Skin epidermis (tissue), 12 donors: ENCODE results near the gene LPIN1.
"Not testable (repeated sequence)": the region's sequence is repeated elsewhere in the genome, so short reads cannot be mapped to it uniquely, and the experiment has no call there.

Source experiments
- H3K27ac ChIP-seq, 21 experiments: fragments of 200-600 bp; sonication (generic) in 11 of 21; one replicate each; pipeline ENCODE4 v1.5.0; 2020; ENCODE audit warnings: mild to moderate bottlenecking in 3 of 21, inconsistent platforms in 2 of 21, moderate library complexity in 2 of 21
- H3K4me3 ChIP-seq, 7 experiments: fragments of 200-600 bp; sonication (generic) in 2 of 7; one replicate each; pipeline ENCODE4 v1.5.0; 2020; ENCODE audit warnings: inconsistent platforms in 2 of 7, mild to moderate bottlenecking in 2 of 7, moderate library complexity in 1 of 7

The LPIN1 gene

DNA sequence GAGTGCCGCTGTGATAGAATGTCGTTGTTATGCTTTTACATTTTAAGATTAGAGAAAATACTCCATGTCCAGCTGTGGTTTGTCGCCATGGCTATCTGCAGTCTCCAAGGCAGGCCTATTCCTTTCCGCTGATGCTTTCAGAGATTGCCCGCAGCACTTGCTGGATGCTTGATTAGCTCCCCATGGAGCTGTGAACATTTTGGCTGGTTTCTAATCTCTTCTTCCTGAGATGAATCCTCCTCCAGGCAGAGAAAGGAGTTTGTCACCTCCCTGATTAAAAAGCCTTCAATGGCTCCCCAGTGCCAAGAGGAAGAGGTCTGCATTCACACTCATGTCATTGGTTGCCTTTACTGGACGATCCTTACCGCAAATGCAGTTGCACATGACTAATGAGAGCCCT is 32.6 kb upstream of the LPIN1 start:
- no peak overlapping the region for H3K4me3 ChIP-seq
- H3K27ac ChIP-seq, result no peak overlapping the region

DNA sequence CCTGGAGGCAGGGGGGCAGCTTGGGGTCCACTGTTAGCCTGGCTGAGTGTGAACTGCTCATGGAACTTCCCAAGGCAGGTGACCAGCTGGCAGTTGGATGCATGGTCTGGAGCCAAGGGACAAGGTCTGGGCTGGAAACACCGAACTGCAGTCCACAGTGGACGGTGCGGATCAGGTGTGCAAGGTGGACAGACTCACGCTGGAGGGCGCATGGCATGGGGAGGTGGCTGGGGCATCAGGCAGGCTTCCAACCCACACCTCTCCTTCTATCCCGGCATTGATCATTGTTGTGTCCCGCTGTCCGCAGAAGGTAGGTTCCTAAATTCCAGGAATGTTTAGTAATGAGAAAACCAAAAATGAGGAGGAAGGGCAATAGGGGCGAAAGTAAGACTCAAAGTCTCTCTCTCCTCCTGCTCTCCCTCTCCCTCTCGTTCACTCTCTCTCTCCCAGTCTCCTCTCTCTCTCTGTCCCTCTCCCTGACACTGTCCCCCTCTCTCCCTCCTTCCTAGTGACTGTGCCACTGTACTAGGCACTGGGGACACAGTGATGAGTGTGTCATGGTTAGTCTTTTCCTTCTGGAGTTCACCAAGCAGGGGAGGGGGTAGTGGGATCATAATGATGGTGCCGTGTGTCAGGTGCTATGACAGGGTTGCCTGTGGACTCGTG is 30.3 kb upstream of the LPIN1 start:
- Histone ChIP-seq H3K27ac (no peak overlapping the region), H3K4me3 (no peak overlapping the region)

DNA sequence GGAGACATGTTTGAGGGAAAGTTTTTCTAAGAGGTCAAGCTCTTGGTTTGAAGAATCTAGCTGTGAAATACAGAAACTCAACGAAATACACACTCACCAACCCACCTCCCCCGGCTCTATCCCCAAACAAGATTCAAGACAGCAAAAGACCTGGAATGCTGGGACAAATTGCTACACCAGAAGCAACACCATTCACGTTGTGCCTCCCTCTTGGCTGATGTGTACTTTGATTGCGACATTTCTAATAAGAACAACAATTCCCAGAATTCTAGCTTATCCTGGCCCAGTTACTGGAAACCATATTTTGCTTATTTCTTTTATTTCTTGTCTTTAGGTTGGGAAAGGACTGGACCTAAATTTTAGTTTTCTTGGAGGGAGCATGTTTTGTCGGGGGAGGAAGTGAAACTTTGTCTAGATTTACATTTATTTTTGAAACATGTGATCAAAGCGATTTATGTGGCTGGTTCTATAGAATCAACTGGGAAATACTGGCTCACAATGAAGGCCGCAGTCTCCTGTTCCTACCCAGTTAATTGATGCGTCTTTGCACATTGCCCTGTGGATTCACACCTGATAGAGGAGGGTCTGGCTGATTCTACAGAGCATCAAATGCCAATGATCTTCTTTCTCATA is 29.6 kb upstream of the LPIN1 start:
- H3K27ac ChIP-seq, result peak overlapping the region in 2 of 21 experiments; percentile 15 to 58
- no peak overlapping the region for H3K4me3 ChIP-seq

DNA sequence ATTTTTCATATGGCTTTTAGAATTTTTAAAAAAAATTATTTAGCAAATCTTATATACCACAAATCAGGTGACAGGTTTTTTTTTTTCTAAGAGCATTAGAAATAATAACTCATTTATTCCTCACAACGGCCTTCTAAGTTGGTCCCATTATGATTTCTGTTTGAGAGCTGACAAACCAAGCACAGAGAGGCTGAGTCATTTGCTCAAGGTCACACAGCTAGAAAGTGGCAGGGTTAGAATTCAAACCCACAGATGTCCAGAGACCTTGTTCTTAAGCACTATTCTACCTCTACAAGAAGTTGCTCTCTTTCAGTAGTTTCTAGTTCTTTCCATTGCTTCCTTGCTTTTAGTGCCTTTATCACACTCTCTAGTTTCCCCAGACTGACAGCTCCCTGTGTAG is 28.8 kb upstream of the LPIN1 start:
- H3K4me3 ChIP-seq, result no peak overlapping the region
- H3K27ac ChIP-seq, result no peak overlapping the region

DNA sequence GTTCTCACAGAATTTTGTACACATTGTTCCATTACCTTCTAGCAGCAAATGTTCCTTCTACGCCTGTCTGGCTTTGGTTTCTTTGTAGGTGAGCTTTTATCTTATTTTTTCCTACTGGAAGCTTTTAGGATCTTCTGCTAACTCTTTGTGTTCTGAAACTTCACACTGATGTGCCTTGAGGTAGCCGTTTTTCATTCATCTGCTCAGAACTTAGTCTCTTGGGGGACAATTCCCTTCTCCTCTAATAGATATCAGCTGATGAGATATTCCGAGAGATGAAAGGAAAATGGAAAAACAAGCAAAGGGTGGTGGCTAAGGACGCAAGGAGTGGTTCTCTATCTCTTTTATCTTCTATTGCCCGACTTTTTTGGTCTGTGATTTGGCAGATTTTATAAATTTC is 27.8 kb upstream of the LPIN1 start:
- Histone ChIP-seq H3K27ac (no peak overlapping the region), H3K4me3 (no peak overlapping the region)

DNA sequence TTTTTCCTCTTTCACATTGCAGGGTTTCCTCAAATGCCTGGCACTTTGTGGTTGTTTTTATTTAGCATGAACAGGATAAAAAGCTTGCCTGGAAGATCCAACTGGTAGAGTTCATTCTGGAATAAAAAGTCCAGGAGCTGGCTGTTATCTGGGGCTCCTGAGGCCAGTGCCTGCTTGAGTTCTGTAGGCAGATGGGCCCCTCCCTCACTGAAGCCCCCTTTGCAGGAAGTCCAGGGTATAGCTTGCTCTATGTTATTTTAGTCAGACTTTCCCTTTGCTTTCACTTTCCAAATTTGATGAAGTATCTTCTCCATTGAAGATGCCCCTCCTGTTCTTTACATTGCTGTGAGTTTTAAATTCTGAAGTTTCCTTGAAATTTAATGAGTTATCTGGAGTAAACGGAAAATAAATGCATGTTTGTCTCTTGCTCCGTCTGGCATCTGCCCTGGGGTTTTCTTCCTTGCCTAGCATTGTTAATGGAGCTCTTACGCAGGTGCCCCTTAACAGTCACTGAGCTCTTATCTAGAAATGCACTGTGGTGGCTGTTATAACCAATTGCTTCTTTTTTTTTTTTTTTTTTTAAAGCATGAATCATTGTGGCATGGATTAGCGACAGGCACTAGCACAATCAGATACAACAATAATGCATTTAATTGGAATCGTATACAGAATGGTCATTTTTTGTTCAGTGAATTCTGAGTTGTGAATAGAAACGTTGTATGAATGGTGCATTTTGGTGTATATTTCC is 27.0 kb upstream of the LPIN1 start:
- Histone ChIP-seq H3K4me3 (no peak overlapping the region), H3K27ac (no peak overlapping the region)

DNA sequence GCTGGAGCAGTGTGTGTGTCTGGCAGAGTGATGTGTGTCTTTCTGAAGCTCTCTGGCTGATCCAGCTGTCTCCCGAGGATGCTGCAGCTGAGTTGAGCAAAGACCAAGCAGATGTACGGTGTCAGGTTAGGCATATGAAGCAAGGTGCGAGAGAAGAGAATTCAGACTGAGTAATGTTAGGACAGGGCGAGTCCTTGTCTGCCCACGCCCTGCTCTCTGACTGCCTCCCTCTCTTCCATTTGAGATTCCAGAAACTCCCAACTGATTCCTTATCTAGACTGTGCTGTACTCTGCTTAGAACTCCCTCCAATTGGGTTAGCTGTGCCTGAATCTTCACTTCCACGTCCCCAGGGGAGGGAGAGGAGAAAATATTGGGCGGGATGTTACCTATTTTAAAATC is 25.7 kb upstream of the LPIN1 start:
- no peak overlapping the region for H3K27ac ChIP-seq
- no peak overlapping the region for H3K4me3 ChIP-seq

DNA sequence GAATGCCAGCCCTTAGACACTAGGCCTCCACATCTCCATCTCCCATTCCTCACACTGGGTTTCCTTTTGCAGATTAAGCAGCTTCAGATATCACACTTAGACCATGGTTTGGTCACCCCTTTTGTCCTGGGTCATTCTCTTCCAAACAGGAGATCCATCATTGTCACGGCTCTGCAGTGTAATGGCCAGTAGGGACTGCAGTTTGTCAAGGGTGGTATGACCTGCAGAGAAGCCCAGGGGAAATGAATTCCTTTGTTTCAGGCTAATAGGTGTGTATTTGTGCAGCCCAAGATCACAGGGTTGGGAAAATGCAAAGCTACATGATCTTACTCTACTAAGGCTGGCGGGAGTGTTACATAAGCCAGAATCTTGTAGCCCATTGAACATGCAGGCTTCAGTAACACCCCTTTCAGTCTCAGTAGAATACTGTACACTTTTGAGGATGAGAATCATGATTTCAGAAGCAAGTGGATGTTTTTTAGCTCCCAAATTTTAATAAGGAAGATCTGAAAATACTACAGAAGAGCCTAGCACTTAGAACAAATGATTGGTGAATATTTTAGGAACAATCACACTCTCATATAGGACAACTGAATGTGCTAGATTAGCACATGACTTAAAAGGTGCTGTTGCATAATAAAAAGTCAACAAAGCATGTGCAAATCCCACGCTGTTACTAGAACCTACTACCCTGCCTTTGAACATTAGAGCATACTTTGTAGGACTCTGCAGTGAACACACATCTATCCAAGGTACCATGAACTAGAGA is 24.0 kb upstream of the LPIN1 start:
- no peak overlapping the region for H3K4me3 ChIP-seq
- H3K27ac ChIP-seq, result no peak overlapping the region

DNA sequence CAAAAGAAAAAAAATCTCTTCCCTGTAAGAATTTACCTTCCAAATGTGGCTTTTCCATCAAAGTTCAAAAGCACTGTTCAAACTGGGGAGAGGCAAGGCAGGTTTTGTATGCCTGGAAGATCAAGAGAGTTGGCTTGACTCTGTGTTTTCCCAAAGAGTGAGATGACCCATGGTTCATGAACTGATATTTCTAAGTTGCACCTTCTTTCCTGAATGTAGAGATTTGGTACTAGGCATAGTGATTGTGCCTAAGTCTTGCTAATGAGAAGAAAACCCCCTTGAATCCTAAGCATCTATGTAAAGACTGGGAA is 23.4 kb upstream of the LPIN1 start:
- Histone ChIP-seq H3K4me3 (no peak overlapping the region), H3K27ac (no peak overlapping the region)

DNA sequence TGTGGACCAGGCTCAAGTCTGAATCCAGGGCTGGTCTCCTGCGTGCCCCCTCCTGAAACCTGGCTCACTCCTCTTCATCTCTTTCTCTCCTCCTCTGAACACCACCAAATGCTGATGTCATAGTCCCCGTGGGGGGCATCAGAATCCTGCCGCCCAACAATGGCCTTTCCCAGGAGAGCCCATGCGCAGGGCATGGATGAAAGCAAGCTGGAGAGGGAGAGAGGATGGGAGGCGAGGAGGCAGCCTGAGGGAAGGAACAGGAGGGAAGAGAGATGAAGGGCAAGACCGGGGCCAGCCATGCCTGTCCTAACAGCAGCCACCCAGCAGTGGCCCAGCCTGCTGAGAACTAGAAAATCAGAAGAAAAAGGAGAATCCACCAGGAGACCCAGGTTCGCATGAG is 22.3 kb upstream of the LPIN1 start:
- H3K27ac ChIP-seq, result no peak overlapping the region
- H3K4me3 ChIP-seq, result no peak overlapping the region

DNA sequence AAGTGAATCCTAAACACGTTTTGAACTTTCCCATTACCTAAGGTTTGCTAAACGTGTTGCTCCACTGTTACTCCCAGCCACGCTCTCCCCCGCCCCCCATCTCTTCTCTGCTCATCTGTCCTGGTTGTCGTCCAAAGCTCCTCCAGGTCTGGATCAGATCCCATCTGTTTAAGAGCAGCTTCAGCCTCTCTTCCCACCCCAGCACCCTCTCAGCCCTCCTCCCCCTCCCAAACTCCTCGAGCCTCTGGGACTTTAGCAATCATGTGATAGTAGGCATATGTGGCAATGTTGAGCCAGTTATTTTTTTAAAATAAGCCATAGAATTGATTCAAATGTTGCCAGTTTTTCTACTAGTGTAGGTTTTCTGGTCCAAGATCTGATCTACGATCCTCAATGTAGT is 20.0 kb upstream of the LPIN1 start:
- H3K27ac ChIP-seq, result no peak overlapping the region
- H3K4me3 ChIP-seq, result no peak overlapping the region

DNA sequence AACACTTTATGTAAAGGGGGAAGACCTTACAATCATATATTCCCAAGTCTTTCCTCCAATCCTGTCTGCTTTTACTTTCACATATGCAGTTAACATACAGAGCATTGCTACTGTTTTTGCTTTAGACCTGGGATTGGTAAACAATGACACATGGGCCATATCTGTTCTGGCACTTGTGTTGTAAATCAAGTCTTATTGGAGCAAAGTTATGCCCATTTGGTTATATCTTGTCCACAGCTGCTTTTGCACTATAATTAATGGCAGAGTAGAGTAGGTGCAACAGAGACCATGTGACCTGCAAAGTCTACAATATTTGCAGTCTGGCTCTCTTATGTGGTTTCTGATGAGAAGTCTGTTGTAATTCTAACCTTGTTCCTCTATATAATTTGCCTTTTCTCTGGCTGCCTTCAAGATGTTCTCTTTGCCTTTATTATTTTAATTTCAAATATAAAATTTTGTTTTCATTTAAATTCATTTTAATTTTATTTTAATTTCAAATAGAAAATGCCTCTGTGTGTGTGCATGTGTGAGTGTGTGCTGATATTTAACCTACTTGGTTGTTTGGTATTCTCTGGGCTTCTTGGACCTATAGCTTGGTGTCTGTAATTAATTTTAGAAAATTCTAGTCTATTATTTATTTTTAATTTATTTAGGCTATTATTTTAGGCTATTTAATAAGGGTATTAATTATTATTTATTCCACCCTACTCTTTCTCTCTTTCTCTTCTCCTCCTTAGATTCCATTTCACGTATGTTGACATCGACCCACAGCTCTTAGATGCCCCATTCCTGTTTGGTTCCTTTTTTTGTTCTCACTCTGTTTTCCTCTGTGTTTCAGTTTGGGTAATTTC is 16.8 kb upstream of the LPIN1 start:
- Histone ChIP-seq H3K4me3 (no peak overlapping the region), H3K27ac (no peak overlapping the region)

DNA sequence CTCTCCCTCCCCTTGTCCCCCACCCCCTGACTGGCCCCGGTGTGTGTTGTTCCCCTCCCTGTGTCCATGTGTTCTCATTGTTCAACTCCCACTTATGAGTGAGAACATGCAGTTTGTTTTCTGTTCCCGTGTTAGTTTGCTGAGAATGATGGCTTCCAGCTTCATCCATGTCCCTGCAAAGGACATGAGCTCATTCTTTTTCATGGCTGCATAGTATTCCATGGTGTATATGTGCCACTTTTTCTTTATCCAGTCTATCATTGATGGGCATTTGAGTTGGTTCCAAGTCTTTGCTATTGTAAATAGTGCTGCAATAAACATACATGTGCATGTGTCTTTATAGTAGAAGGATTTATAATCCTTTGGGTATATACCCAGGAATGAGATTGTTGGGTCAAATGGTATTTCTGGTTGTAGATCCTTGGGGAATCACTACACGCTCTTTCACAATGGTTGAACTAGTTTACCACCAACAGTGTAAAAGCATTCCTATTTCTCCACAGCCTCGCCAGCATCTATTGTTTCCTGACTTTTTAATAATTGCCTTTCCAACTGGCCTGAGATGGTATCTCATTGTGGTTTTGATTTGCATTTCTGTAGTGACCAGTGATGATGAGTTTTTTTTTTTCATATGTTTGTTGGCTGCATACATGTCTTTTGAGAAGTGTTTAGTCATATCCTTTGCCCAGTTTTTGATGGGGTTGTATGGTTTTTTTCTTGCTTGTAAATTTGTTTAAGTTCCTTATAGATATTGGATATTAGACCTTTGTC is 15.0 kb upstream of the LPIN1 start:
- not testable (repeated sequence) for H3K4me3 ChIP-seq, H3K27ac ChIP-seq

DNA sequence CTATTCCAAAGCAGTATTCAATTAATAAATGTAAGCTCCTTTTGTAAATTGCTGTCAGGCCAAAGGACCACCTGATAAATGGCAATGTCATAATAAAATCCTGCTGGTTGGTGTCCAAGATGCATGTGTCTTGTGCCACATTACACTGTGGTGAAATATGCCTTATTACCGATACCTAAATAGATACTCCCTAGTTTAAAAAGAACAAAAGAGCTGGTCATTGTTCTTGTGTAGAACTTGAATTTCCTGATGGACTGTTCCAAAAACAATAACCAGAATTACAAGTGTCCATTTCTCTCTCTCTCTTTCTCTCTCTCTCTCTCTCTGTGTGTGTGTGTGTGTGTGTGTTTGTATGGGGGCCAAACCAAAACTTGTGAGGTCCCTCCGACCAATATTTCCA is 13.8 kb upstream of the LPIN1 start:
- no peak overlapping the region for H3K27ac ChIP-seq
- H3K4me3 ChIP-seq, result no peak overlapping the region

DNA sequence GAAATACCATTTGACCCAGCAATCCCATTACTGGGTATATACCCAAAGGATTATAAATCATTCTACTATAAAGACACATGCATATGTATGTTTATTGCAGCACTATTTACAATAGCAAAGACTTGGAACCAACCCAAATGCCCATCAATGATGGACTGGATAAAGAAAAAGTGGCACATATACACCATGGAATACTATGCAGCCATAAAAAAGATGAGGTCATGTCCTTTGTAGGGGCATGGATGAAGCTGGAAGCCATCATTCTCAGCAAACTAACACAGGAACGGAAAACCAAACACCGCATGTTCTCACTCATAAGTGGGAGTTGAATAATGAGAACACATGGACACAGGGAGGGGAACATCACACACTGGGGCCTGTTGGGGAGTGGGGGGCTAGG is 8.6 kb upstream of the LPIN1 start:
- H3K4me3 ChIP-seq, H3K27ac ChIP-seq: not testable (repeated sequence)

DNA sequence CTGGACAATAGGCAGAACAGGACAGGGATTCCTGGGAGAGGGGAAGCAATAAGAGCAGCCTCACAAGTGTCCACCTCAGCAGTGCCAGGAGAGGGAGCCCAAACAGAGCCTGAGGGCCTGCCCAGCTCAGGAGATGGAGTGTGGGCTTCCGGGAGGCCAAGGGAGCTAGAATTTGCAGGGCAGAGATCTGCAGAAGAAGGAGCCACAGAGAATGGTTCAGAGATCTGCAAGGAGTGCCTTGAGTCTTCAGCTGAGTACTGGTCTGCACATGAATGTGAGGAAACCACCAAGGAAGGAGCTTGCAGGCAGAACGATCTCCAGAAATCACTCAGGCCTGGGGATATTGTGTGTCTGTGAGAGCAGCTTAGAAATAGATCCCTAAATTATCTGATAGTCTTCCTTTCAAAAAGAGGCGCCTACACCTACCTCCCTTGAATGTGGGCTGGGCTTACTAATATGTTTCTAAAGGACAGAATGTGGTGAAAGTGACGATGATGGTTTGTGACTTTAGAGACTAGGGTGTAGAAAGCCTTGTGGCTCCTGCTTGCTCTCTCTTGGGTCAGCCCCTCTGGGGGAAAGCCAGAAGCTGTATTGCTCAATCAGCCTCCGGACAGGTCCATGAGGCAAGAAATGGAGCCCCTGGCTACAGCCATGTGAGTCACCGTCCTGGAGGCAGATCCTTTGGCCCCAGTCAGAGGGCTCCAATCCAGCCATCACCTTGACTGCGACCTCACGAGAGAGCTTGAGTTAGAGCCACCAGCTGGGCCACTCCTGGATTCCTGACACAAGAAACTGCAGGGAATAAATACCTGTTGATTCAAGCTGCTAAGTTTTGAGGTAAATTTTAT is 7.6 kb upstream of the LPIN1 start:
- Histone ChIP-seq H3K27ac (no peak overlapping the region), H3K4me3 (no peak overlapping the region)

DNA sequence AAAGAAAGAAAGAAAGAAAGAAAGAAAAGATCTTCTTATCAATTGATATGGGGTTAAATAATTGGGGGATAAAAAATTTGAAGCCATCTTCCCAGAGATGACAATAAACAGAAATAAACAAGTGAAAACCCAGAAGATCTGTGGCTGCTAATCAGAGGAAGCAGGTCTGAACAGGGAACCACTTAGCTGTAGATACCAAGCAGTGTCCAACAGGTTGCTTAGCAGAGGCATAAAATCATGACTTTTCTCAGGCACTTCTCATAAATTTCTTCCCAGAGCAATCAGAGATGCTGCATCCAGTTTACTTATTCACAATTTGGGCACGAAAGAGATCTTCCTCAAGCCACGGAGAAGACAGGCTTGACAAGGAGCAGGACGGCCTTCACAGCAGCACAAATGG is 5.7 kb upstream of the LPIN1 start:
- no peak overlapping the region for H3K4me3 ChIP-seq
- H3K27ac ChIP-seq, result no peak overlapping the region

DNA sequence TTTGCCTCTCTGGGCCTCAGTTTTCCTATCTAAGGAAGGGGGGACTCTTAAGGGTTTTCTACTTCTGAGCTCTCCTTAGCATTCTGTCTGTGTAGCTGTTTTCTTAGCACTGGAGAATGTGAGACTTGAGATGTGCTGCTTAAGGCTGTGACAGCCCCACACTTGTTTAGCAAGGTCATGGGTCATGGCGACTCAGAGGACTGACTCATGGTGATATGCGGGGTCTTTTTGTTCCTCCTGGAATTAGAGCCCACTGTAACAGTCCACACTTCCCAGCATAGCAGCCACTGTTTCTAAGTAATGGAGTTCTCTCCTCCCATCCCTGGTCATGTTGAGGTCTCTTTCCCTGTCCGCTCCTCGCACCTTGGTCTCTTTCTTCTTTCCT is 4.1 kb upstream of the LPIN1 start:
- no peak overlapping the region for H3K27ac ChIP-seq
- no peak overlapping the region for H3K4me3 ChIP-seq
